CD4-positive, alpha-beta T cell (primary cell): ENCODE results near the gene DENND1A. TPM values are rescaled to one million over a fixed set of nuclear protein-coding genes. Genes with fewer than 3 reads are reported as not detected.

Source experiments
- ATAC-seq: fragments of 200-7000 bp; cut with Tn5 transposase; one replicate; pipeline ENCODE4 v1.10.0; 2022; ENCODE audit warnings: mild to moderate bottlenecking; ENCODE audit not compliant: poor library complexity
- CTCF ChIA-PET: fragments of 350-600 bp; sonication (Branson Sonifier 250); formaldehyde crosslinking; loops from one replicate; lab custom pipeline; 2021; ENCODE audit warnings: antibody characterized with exemption, inconsistent platforms; lab: Charles Lee
- POLR2A ChIA-PET: fragments of 350-600 bp; sonication (Branson Sonifier 250); formaldehyde crosslinking; loops from one replicate; lab custom pipeline; 2021; ENCODE audit warnings: antibody characterized with exemption, inconsistent platforms; lab: Charles Lee
- DNase-seq, 14 experiments: peaks; one replicate each; pipeline ENCODE4 v3.0.0-alpha.2; 2013 to 2020; ENCODE audit warnings: mixed read lengths in 2 of 14
- H3K27ac ChIP-seq, 2 donors: one replicate each; pipeline versions ENCODE4 v1.5.1 to v1.7.0; 2013; ENCODE audit warnings: low read length in 2 of 2, low read depth in 1 of 2, mild to moderate bottlenecking in 1 of 2
- H3K27me3 ChIP-seq, 2 experiments: 1 replicate in 1 of 2; 2 replicates in 1 of 2; pipeline versions ENCODE4 v1.6.1 to v1.7.0; 2013; ENCODE audit warnings: low read length in 2 of 2, control low read depth in 1 of 2, mild to moderate bottlenecking in 1 of 2, moderate library complexity in 1 of 2; ENCODE audit not compliant: insufficient read depth in 2 of 2, control insufficient read depth in 1 of 2
- H3K36me3 ChIP-seq: one replicate; pipeline ENCODE4 v1.6.1; 2013; ENCODE audit warnings: low read length, control low read depth; ENCODE audit not compliant: insufficient read depth
- H3K4me1 ChIP-seq: one replicate; pipeline ENCODE4 v1.6.1; 2013; ENCODE audit warnings: low read length, control low read depth; ENCODE audit not compliant: insufficient read depth
- H3K4me3 ChIP-seq: one replicate; pipeline ENCODE4 v1.5.1; 2013; ENCODE audit warnings: mild to moderate bottlenecking, low read length, moderate library complexity
- H3K9me3 ChIP-seq, 2 experiments: 1 replicate in 1 of 2; 2 replicates in 1 of 2; pipeline versions ENCODE4 v1.6.1 to v1.7.0; 2013; ENCODE audit warnings: low read length in 2 of 2, mild to moderate bottlenecking in 2 of 2, control low read depth in 1 of 2, moderate library complexity in 1 of 2; ENCODE audit not compliant: control insufficient read depth in 1 of 2, insufficient read depth in 1 of 2
- H3K27ac Mint-ChIP-seq: one replicate; pipeline ENCODE4 v1.8.0; 2020; ENCODE audit warnings: mixed read lengths
- H3K27me3 Mint-ChIP-seq: one replicate; pipeline ENCODE4 v1.8.0; 2021; ENCODE audit warnings: mixed read lengths
- H3K36me3 Mint-ChIP-seq: one replicate; pipeline ENCODE4 v1.8.0; 2021; ENCODE audit warnings: low read depth, mixed read lengths
- H3K4me1 Mint-ChIP-seq: one replicate; pipeline ENCODE4 v1.8.0; 2021; ENCODE audit warnings: low read depth, mixed read lengths
- H3K4me3 Mint-ChIP-seq: one replicate; pipeline ENCODE4 v1.8.0; 2020; ENCODE audit warnings: mild to moderate bottlenecking, mixed read lengths
- H3K9me3 Mint-ChIP-seq: one replicate; pipeline ENCODE4 v1.8.0; 2020; ENCODE audit warnings: mixed read lengths
- intact Hi-C, 2 experiments: fragments of 100-400 bp; cut with DNase I in 1 of 2; cut with micrococcal nuclease in 1 of 2; formaldehyde crosslinking; loops; one replicate each; pipeline versions ENCODE4 v1.15.1 to v1.9.0; 2023 to 2025; cut with DNase I, micrococcal nuclease
- total RNA-seq, 174 experiments: library from RNA in 2 of 174; stranded (reverse) in 2 of 174; gene quantifications; one replicate each; pipeline ENCODE4 v1.2.3 and lab custom pipeline; 2021 to 2026
- TF ChIP-seq, protein P1 (sequence below): fragments of 200-600 bp; IDR thresholded peaks from one replicate; pipeline ENCODE4 v1.8.0; 2022; ENCODE audit warnings: antibody characterized with exemption, mild to moderate bottlenecking

DENND1A gene
- total RNA-seq, 2 experiments from 2014 or later: 20.0 to 20.6 TPM

DNA sequence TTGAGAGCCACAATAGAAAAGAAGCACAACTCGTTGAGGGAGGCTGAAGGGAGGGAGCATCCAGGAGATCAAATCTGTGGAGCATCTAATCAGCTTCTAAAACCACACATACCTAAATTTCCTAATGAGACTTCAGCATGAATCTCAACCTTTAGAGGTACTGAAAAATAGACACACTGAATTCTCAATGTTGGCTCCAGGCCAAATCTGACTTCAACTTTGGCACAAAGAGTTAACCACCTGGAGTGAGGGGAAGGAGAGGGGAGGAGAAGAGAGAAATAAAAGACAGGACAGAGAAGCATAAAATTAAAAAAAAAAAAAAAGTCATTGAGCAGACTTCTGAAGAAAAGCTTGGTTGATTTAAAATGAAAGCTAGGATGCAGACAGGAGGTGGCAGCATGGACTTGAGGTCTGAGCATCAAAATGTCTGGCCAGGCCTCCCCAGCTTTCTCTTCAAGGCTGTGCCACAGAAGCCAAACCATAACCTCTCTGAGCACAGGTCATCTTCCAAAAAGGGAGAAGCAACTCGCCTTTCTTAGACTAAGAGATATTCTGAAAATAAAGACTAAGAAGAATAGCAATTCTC is 205.6 kb downstream of the DENND1A start:
- Mint-ChIP-seq H3K4me3 (no peak overlapping the region), H3K9me3 (peaks cover 16% of the 10 kb centered on the region), H3K27ac (no peak overlapping the region), H3K27me3 (no peaks in the 10 kb centered on the region), H3K36me3 (peaks cover 69% of the 10 kb centered on the region), H3K4me1 (no peaks in the 10 kb centered on the region)
- ChIA-PET POLR2A (interaction anchor here (0.6 kb wide), 1 partner anchor 86 kb away, joined by 3 read pairs; no protein-coding TSS in a partner anchor), CTCF (no interaction called here)
- no peaks in the 10 kb centered on the region for H3K36me3 ChIP-seq
- no peak overlapping the region for H3K4me3 ChIP-seq
- H3K4me1 ChIP-seq: no peaks in the 10 kb centered on the region
- ATAC-seq: no peak
- H3K9me3 ChIP-seq: peaks cover 6 to 15% of the 10 kb centered on the region in 2 experiments
- H3K27ac ChIP-seq: no peak overlapping the region
- H3K27me3 ChIP-seq: no peaks in the 10 kb centered on the region
- TF ChIP-seq, protein P1, sequence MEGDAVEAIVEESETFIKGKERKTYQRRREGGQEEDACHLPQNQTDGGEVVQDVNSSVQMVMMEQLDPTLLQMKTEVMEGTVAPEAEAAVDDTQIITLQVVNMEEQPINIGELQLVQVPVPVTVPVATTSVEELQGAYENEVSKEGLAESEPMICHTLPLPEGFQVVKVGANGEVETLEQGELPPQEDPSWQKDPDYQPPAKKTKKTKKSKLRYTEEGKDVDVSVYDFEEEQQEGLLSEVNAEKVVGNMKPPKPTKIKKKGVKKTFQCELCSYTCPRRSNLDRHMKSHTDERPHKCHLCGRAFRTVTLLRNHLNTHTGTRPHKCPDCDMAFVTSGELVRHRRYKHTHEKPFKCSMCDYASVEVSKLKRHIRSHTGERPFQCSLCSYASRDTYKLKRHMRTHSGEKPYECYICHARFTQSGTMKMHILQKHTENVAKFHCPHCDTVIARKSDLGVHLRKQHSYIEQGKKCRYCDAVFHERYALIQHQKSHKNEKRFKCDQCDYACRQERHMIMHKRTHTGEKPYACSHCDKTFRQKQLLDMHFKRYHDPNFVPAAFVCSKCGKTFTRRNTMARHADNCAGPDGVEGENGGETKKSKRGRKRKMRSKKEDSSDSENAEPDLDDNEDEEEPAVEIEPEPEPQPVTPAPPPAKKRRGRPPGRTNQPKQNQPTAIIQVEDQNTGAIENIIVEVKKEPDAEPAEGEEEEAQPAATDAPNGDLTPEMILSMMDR: no peak
- no peak for DNase-seq
- intact Hi-C loops: no loop called here

DNA sequence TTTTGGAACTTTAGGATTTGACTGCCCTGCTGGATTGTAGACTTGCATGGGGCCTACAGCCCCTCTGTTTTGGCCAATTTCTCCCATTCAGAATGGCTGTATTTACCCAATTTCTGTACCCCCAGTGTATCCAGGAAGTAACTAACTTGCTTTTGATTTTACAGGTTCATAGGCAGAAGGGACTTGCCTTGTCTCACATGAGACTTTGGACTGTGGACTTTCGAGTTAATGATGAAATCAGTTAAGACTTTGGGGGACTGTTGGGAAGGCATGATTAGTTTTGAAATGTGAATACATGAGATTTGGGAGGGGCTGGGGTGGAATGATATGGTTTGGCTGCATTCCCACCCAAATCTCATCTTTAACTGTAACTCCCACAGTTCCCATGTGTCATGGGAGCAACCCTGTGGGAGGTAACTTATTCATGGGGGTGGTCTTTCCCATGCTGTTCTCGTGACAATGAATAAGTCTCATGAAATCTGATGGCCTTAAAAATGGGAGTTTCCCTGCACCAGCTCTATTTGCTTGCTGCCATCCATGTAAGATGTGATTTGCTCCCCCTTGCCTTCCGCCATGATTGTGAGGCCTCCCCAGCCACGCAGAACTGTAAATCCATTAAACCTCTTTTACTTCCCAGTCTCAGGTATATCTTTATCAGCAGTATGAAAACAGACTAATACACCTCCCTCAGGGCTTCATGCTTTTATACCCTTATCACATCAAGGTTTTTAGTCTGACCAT is 206.6 kb downstream of the DENND1A start:
- TF ChIP-seq, protein P1: no peak
- Histone ChIP-seq H3K27ac (no peak overlapping the region), H3K4me3 (no peak overlapping the region), H3K9me3 (peaks cover 6 to 15% of the 10 kb centered on the region in 2 experiments), H3K4me1 (no peaks in the 10 kb centered on the region), H3K36me3 (no peaks in the 10 kb centered on the region), H3K27me3 (no peaks in the 10 kb centered on the region)
- peaks cover 62% of the 10 kb centered on the region for H3K36me3 Mint-ChIP-seq
- ChIA-PET CTCF (no interaction called here), POLR2A (no interaction called here)
- no peak overlapping the region for H3K27ac Mint-ChIP-seq
- ATAC-seq (no peak), DNase-seq (no peak)
- H3K4me1 Mint-ChIP-seq: no peaks in the 10 kb centered on the region
- no peaks in the 10 kb centered on the region for H3K27me3 Mint-ChIP-seq
- no peak overlapping the region for H3K4me3 Mint-ChIP-seq
- intact Hi-C loops: no loop called here
- peaks cover 14% of the 10 kb centered on the region for H3K9me3 Mint-ChIP-seq

DNA sequence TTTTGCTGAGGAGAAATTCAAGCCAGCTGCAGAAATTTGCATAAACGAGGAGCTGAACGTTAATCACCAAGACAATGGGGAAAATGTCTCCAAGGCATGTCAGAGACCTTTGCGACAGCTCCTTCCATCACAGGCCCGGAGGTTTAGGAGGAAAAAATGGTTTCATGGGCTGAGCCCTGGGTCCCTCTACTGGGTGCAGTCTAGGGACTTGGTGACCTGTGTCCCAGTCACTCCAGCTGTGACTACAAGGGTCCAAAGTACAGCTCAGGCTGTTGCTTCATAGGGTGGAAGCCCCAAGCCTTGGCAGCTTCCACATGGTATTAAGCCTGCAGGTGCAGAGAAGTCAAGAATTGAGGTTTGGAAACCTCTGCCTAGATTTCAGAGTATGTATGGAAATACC is 207.5 kb downstream of the DENND1A start:
- Histone ChIP-seq H3K9me3 (peaks cover 6 to 10% of the 10 kb centered on the region in 2 experiments), H3K27me3 (no peaks in the 10 kb centered on the region), H3K4me3 (no peak overlapping the region), H3K36me3 (no peaks in the 10 kb centered on the region), H3K4me1 (no peaks in the 10 kb centered on the region), H3K27ac (no peak overlapping the region)
- Mint-ChIP-seq H3K4me3 (no peak overlapping the region), H3K27me3 (no peaks in the 10 kb centered on the region), H3K36me3 (peaks cover 63% of the 10 kb centered on the region), H3K4me1 (no peaks in the 10 kb centered on the region), H3K27ac (no peak overlapping the region), H3K9me3 (peaks cover 14% of the 10 kb centered on the region)
- intact Hi-C loops: no loop called here
- CTCF ChIA-PET: no interaction called here
- ATAC-seq (no peak), DNase-seq (no peak)
- POLR2A ChIA-PET: no interaction called here
- TF ChIP-seq, protein P1: no peak
